ENCODE data around the gene GRN. TPM values are rescaled to one million over a fixed set of nuclear protein-coding genes. Genes with fewer than 3 reads are reported as not detected.

Gene GRN
- total and polyA plus RNA-seq, 9 of the 15 experiments (the other 6 are each of a cell fraction or from before 2014, with no cell fraction given), result 5.4 to 75.3 (median 20.7) TPM

GRCh38 chr17:44314869-44315661, 30.0 kb upstream of the GRN start (continued):
- TF ChIP-seq, protein P1, sequence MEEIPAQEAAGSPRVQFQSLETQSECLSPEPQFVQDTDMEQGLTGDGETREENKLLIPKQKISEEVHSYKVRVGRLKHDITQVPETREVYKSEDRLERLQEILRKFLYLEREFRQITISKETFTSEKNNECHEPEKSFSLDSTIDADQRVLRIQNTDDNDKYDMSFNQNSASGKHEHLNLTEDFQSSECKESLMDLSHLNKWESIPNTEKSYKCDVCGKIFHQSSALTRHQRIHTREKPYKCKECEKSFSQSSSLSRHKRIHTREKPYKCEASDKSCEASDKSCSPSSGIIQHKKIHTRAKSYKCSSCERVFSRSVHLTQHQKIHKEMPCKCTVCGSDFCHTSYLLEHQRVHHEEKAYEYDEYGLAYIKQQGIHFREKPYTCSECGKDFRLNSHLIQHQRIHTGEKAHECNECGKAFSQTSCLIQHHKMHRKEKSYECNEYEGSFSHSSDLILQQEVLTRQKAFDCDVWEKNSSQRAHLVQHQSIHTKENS (CRISPR knock-in tag; IDR thresholded peaks at IDR 0.05), result no peak
- TF ChIP-seq, protein P2, sequence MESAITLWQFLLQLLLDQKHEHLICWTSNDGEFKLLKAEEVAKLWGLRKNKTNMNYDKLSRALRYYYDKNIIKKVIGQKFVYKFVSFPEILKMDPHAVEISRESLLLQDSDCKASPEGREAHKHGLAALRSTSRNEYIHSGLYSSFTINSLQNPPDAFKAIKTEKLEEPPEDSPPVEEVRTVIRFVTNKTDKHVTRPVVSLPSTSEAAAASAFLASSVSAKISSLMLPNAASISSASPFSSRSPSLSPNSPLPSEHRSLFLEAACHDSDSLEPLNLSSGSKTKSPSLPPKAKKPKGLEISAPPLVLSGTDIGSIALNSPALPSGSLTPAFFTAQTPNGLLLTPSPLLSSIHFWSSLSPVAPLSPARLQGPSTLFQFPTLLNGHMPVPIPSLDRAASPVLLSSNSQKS (CRISPR knock-in tag; IDR thresholded peaks at IDR 0.05), result no peak
- TF ChIP-seq ZNF584 (CRISPR knock-in tag; IDR thresholded peaks at IDR 0.05; ENCODE audit: low read depth) (no peak), IFI16 (CRISPR knock-in tag; IDR thresholded peaks at IDR 0.05) (no peak), NEUROD1 (IDR thresholded peaks at IDR 0.05; ENCODE audit: borderline replicate concordance, low read depth, low read length, partially characterized antibody) (no peak), CHD2 (IDR thresholded peaks at IDR 0.05; ENCODE audit: low read depth, low read length) (peak; percentile 80)

Measured in K562 (cell line).